ENCODE measurements around the gene BMP10.

GRCh38 chr2:68817306-68817705 is 53.9 kb downstream of the BMP10 start:
- TF ChIP-seq CTCF (IDR thresholded peaks at IDR 0.05): no peak
- TF ChIP-seq POLR2A (IDR thresholded peaks at IDR 0.05): no peak

All from thyroid gland (tissue), 4 donors.